Astrocyte (in vitro differentiated cells and primary cell): ENCODE measurements around the gene APOC3. TPM values are rescaled to one million over a fixed set of nuclear protein-coding genes. Genes with fewer than 3 reads are reported as not detected.
A peak's percentile ranks its signal among the peaks of the same experiment; 100 is the strongest.

Experiments used
- DNase-seq: peaks from one replicate; pipeline ENCODE4 v3.0.0-alpha.2; 2010; ENCODE audit warnings: low read depth
- FAIRE-seq: peaks from 2 replicates; lab custom pipeline; 2011; peaks lifted over from hg19 to GRCh38; lab: Jason Lieb, UNC
- H2AFZ ChIP-seq: 2 replicates; pipeline ENCODE4 v1.6.0; 2012; ENCODE audit warnings: low read depth, low read length, inconsistent platforms
- H3K27ac ChIP-seq: 2 replicates; pipeline ENCODE4 v1.5.1; 2011; ENCODE audit warnings: low read depth, low read length, inconsistent platforms
- H3K27me3 ChIP-seq: 2 replicates; pipeline ENCODE4 v1.6.0; 2011; ENCODE audit warnings: low read length, inconsistent platforms; ENCODE audit not compliant: insufficient read depth
- H3K36me3 ChIP-seq: 2 replicates; pipeline ENCODE4 v1.5.1; 2011; ENCODE audit warnings: low read length, inconsistent platforms; ENCODE audit not compliant: insufficient read depth
- H3K4me1 ChIP-seq: 2 replicates; pipeline ENCODE4 v1.5.1; 2011; ENCODE audit warnings: low read length, inconsistent platforms; ENCODE audit not compliant: insufficient read depth
- H3K4me2 ChIP-seq: 2 replicates; pipeline ENCODE4 v1.6.0; 2012; ENCODE audit warnings: low read length, inconsistent platforms
- H3K4me3 ChIP-seq: 2 replicates; pipeline ENCODE4 v1.5.1; 2011; ENCODE audit warnings: low read depth, mild to moderate bottlenecking, low read length, inconsistent platforms; ENCODE audit not compliant: insufficient read depth
- H3K79me2 ChIP-seq: 2 replicates; pipeline ENCODE4 v1.6.0; 2012; ENCODE audit warnings: mild to moderate bottlenecking, low read length, inconsistent platforms; ENCODE audit not compliant: insufficient read depth
- H3K9ac ChIP-seq: 2 replicates; pipeline ENCODE4 v1.6.0; 2012; ENCODE audit warnings: mild to moderate bottlenecking, low read length, inconsistent platforms
- H3K9me3 ChIP-seq: 2 replicates; pipeline ENCODE4 v1.5.1; 2012; ENCODE audit warnings: low read depth, mild to moderate bottlenecking, low read length, inconsistent platforms; ENCODE audit not compliant: insufficient read depth
- H4K20me1 ChIP-seq: 2 replicates; pipeline ENCODE4 v1.6.0; 2012; ENCODE audit warnings: low read length, inconsistent platforms; ENCODE audit not compliant: insufficient read depth
- H3K27ac Mint-ChIP-seq: one replicate; pipeline ENCODE4 v1.8.0; 2021; ENCODE audit warnings: mild to moderate bottlenecking, mixed read lengths; ENCODE audit not compliant: unreplicated experiment
- H3K27me3 Mint-ChIP-seq: one replicate; pipeline ENCODE4 v1.8.0; 2021; ENCODE audit warnings: low read depth, mixed read lengths; ENCODE audit not compliant: unreplicated experiment
- H3K36me3 Mint-ChIP-seq: one replicate; pipeline ENCODE4 v1.8.0; 2021; ENCODE audit warnings: low read depth, mixed read lengths; ENCODE audit not compliant: unreplicated experiment
- H3K4me1 Mint-ChIP-seq: one replicate; pipeline ENCODE4 v1.8.0; 2021; ENCODE audit warnings: low read depth, mixed read lengths; ENCODE audit not compliant: unreplicated experiment
- H3K4me3 Mint-ChIP-seq: one replicate; pipeline ENCODE4 v1.8.0; 2021; ENCODE audit warnings: mild to moderate bottlenecking, moderate library complexity, mixed read lengths; ENCODE audit not compliant: unreplicated experiment
- H3K9me3 Mint-ChIP-seq: one replicate; pipeline ENCODE4 v1.8.0; 2021; ENCODE audit warnings: mild to moderate bottlenecking, mixed read lengths; ENCODE audit not compliant: unreplicated experiment
- CTCF ChIP-seq: IDR thresholded peaks from 2 replicates; pipeline ENCODE4 v1.5.1; 2011; ENCODE audit warnings: low read depth, mild to moderate bottlenecking, inconsistent platforms, low read length, moderate library complexity; ENCODE audit not compliant: insufficient read depth
- EZH2 ChIP-seq: IDR thresholded peaks from 2 replicates; pipeline ENCODE4 v1.6.1; 2012; ENCODE audit warnings: mild to moderate bottlenecking, low read length, inconsistent platforms; ENCODE audit not compliant: insufficient read depth
- total RNA-seq: library from RNA; stranded (reverse); gene quantifications from 2 replicates; pipeline ENCODE4 v1.2.1, GENCODE V29; 2021

The APOC3 gene
- total RNA-seq, 1 donor from 2014 or later = not detected

- Mint-ChIP-seq H3K4me1 (peaks cover 13% of the 10 kb centered on the region), H3K27me3 (peaks cover 13% of the 10 kb centered on the region), H3K36me3 (peaks cover 2% of the 10 kb centered on the region), H3K9me3 (no peaks in the 10 kb centered on the region), H3K4me3 (no peak overlapping the region), H3K27ac (no peak overlapping the region)
- H3K27ac ChIP-seq = no peak overlapping the region
- H4K20me1 ChIP-seq = no peaks in the 10 kb centered on the region
- peak overlapping the region; percentile 20 for H3K4me2 ChIP-seq
- H3K9me3 ChIP-seq = no peaks in the 10 kb centered on the region
- peaks cover 4% of the 10 kb centered on the region for H3K79me2 ChIP-seq
- no peak overlapping the region for H3K9ac ChIP-seq
- H3K4me3 ChIP-seq = no peak overlapping the region
- DNase-seq = no peak
- H3K36me3 ChIP-seq = no peaks in the 10 kb centered on the region
- H2AFZ ChIP-seq = no peak overlapping the region
- no peak for TF ChIP-seq EZH2
- no peak for TF ChIP-seq CTCF
- peaks cover 24% of the 10 kb centered on the region for H3K4me1 ChIP-seq
- no peak for FAIRE-seq
- no peaks in the 10 kb centered on the region for H3K27me3 ChIP-seq
Observed at GRCh38 chr11:116792144-116792868, 37.4 kb upstream of the APOC3 start.

- no peak overlapping the region for H2AFZ ChIP-seq
Observed at GRCh38 chr11:116792869-116793771, 36.6 kb upstream of the APOC3 start.

More at GRCh38 chr11:116792869-116793771, 36.6 kb upstream of the APOC3 start:
- H3K4me3 ChIP-seq = no peak overlapping the region
- no peaks in the 10 kb centered on the region for H3K36me3 ChIP-seq
- Mint-ChIP-seq H3K9me3 (no peaks in the 10 kb centered on the region), H3K27me3 (peaks cover 13% of the 10 kb centered on the region), H3K4me1 (peaks cover 13% of the 10 kb centered on the region), H3K36me3 (no peaks in the 10 kb centered on the region), H3K4me3 (no peak overlapping the region), H3K27ac (no peak overlapping the region)
- no peaks in the 10 kb centered on the region for H4K20me1 ChIP-seq
- no peak overlapping the region for H3K27ac ChIP-seq
- H3K27me3 ChIP-seq = no peaks in the 10 kb centered on the region
- DNase-seq = peak; percentile 76
- no peaks in the 10 kb centered on the region for H3K79me2 ChIP-seq
- TF ChIP-seq CTCF = no peak
- TF ChIP-seq EZH2 = no peak
- peak; percentile 97 for FAIRE-seq
- peaks cover 22% of the 10 kb centered on the region for H3K4me1 ChIP-seq
- no peak overlapping the region for H3K9ac ChIP-seq
- peak overlapping the region; percentile 20 for H3K4me2 ChIP-seq
- H3K9me3 ChIP-seq = no peaks in the 10 kb centered on the region
